WTC11 (cell line): ENCODE measurements around the gene HPS3. TPM values are rescaled to one million over a fixed set of nuclear protein-coding genes. Genes with fewer than 3 reads are reported as not detected.

Experiments
- ATAC-seq: fragments of 200-7000 bp; cut with Tn5 transposase; 2 replicates; pipeline ENCODE4 v1.10.0; 2021; ENCODE audit warnings: mild to moderate bottlenecking, moderate library complexity
- CTCF ChIA-PET: fragments of 300-600 bp; sonication (Branson Sonifier 250); formaldehyde crosslinking; loops from one replicate; lab custom pipeline; 2021; ENCODE audit warnings: antibody characterized with exemption; lab: Charles Lee
- POLR2A ChIA-PET: fragments of 350-600 bp; sonication (Branson Sonifier 250); formaldehyde crosslinking; loops from one replicate; lab custom pipeline; 2021; ENCODE audit warnings: antibody characterized with exemption; lab: Charles Lee
- DNase-seq: peaks from one replicate; pipeline ENCODE4 v3.0.0; 2021; ENCODE audit warnings: low spot score
- H3K27ac Mint-ChIP-seq: 2 replicates; pipeline ENCODE4 v1.8.0; 2021; ENCODE audit warnings: mixed read lengths
- H3K27me3 Mint-ChIP-seq: 2 replicates; pipeline ENCODE4 v1.8.0; 2021; ENCODE audit warnings: low read depth, mild to moderate bottlenecking, moderate library complexity, mixed read lengths
- H3K36me3 Mint-ChIP-seq: 2 replicates; pipeline ENCODE4 v1.8.0; 2021; ENCODE audit warnings: mixed read lengths
- H3K4me1 Mint-ChIP-seq: 2 replicates; pipeline ENCODE4 v1.8.0; 2022; ENCODE audit warnings: mixed read lengths
- H3K4me3 Mint-ChIP-seq: 2 replicates; pipeline ENCODE4 v1.8.0; 2021; ENCODE audit warnings: mild to moderate bottlenecking, moderate library complexity, mixed read lengths
- H3K9me3 Mint-ChIP-seq: 2 replicates; pipeline ENCODE4 v1.8.0; 2021; ENCODE audit warnings: mixed read lengths
- CDX4 ChIP-seq: fragments of 250-450 bp; sonication (Bioruptor Pico); IDR thresholded peaks from 2 replicates; pipeline ENCODE4 v1.9.0; 2021; ENCODE audit warnings: moderate library complexity, mild to moderate bottlenecking, inconsistent platforms, borderline replicate concordance
- CREB1 ChIP-seq: sonication (generic); formaldehyde crosslinking; IDR thresholded peaks from 2 replicates; pipeline ENCODE4 v1.8.0; 2023; ENCODE audit warnings: mild to moderate bottlenecking, missing genetic modification reagents
- ELF4 ChIP-seq: sonication (generic); formaldehyde crosslinking; IDR thresholded peaks from 2 replicates; pipeline ENCODE4 v1.8.1; 2022; ENCODE audit warnings: low read depth, mild to moderate bottlenecking, moderate library complexity, missing genetic modification reagents
- GABPB1 ChIP-seq: sonication (generic); formaldehyde crosslinking; IDR thresholded peaks from 2 replicates; pipeline ENCODE4 v1.8.1; 2023; ENCODE audit warnings: mild to moderate bottlenecking, missing genetic modification reagents
- GRHL2 ChIP-seq: fragments of 250-450 bp; sonication (Bioruptor Pico); IDR thresholded peaks from 2 replicates; pipeline ENCODE4 v1.8.0; 2022; ENCODE audit warnings: mild to moderate bottlenecking, moderate library complexity; ENCODE audit not compliant: insufficient replicate concordance, severe bottlenecking
- GTF2I ChIP-seq: fragments of 250-450 bp; sonication (Bioruptor Pico); conservative IDR thresholded peaks from 2 replicates; pipeline ENCODE4 v1.4.0; 2021; ENCODE audit warnings: mild to moderate bottlenecking
- JUN ChIP-seq: sonication (generic); formaldehyde crosslinking; IDR thresholded peaks from 2 replicates; pipeline ENCODE4 v1.8.0; 2023; ENCODE audit warnings: mild to moderate bottlenecking, missing genetic modification reagents
- NFE2L1 ChIP-seq: sonication (generic); formaldehyde crosslinking; IDR thresholded peaks from 2 replicates; pipeline ENCODE4 v1.8.1; 2023; ENCODE audit warnings: missing genetic modification reagents
- NR2C2 ChIP-seq: sonication (generic); formaldehyde crosslinking; IDR thresholded peaks from 2 replicates; pipeline ENCODE4 v1.8.0; 2022; ENCODE audit warnings: mild to moderate bottlenecking, missing genetic modification reagents
- PREB ChIP-seq: sonication (generic); formaldehyde crosslinking; IDR thresholded peaks from 2 replicates; pipeline ENCODE4 v1.8.1; 2022; ENCODE audit warnings: mild to moderate bottlenecking, missing genetic modification reagents, moderate library complexity, borderline replicate concordance
- SP1 ChIP-seq: sonication (generic); formaldehyde crosslinking; conservative IDR thresholded peaks from 2 replicates; pipeline ENCODE4 v1.8.1; 2022; ENCODE audit warnings: missing genetic modification reagents
- TEAD4 ChIP-seq: sonication (generic); formaldehyde crosslinking; IDR thresholded peaks from 2 replicates; pipeline ENCODE4 v1.8.0; 2022; ENCODE audit warnings: mild to moderate bottlenecking, missing genetic modification reagents
- ZBTB21 ChIP-seq: sonication (generic); formaldehyde crosslinking; IDR thresholded peaks from 2 replicates; pipeline ENCODE4 v1.8.1; 2023; ENCODE audit warnings: mild to moderate bottlenecking, missing genetic modification reagents, borderline replicate concordance
- ZMAT4 ChIP-seq: fragments of 250-450 bp; sonication (Bioruptor Pico); IDR thresholded peaks from 2 replicates; pipeline ENCODE4 v1.9.0; 2021; ENCODE audit warnings: mild to moderate bottlenecking
- ZNF138 ChIP-seq: sonication (generic); formaldehyde crosslinking; conservative IDR thresholded peaks from 2 replicates; pipeline ENCODE4 v1.8.1; 2022; ENCODE audit warnings: mild to moderate bottlenecking, moderate library complexity, missing genetic modification reagents
- ZNF281 ChIP-seq: sonication (generic); formaldehyde crosslinking; IDR thresholded peaks from 2 replicates; pipeline ENCODE4 v1.8.0; 2023; ENCODE audit warnings: mild to moderate bottlenecking, missing genetic modification reagents
- ZSCAN18 ChIP-seq: fragments of 250-450 bp; sonication (Bioruptor Pico); IDR thresholded peaks from 2 replicates; pipeline ENCODE4 v2.1.2; 2022; ENCODE audit warnings: mild to moderate bottlenecking, moderate library complexity
- total RNA-seq: library from RNA; stranded (reverse); gene quantifications from 3 replicates; pipeline ENCODE4 v1.2.3, GENCODE V29; 2021

HPS3 gene
- total RNA-seq, 1 experiment from 2014 or later: 51.3 TPM

- Mint-ChIP-seq H3K4me1 (peaks cover 12% of the 10 kb centered on the region), H3K36me3 (peaks cover 9% of the 10 kb centered on the region)
- peak; percentile 47; the same call in 1 of the 2 replicates for ATAC-seq
- no peak for TF ChIP-seq PREB (CRISPR knock-in tag)
- TF ChIP-seq ZBTB21: no peak
- TF ChIP-seq GABPB1 (CRISPR knock-in tag): no peak
- no peak for TF ChIP-seq SP1 (CRISPR knock-in tag)
- TF ChIP-seq CDX4 (CRISPR knock-in tag): no peak
- no peak for TF ChIP-seq ZSCAN18
- no peak for TF ChIP-seq ZNF281 (CRISPR knock-in tag)
- TF ChIP-seq GRHL2: no peak
- no peak for TF ChIP-seq ZMAT4 (CRISPR knock-in tag)
- TF ChIP-seq NFE2L1: no peak
- TF ChIP-seq TEAD4 (CRISPR knock-in tag): no peak
- no peak for TF ChIP-seq NR2C2 (CRISPR knock-in tag)
- TF ChIP-seq CREB1 (CRISPR knock-in tag): no peak
- TF ChIP-seq, all 79 proteins: peak for 0
- H3K27ac Mint-ChIP-seq: peak overlapping the region; percentile 10; the same call in 1 of the 2 replicates
- ChIA-PET CTCF (interaction anchor here (1.5 kb wide), 1 partner anchor 159 kb away, joined by 8 read pairs; no protein-coding TSS in a partner anchor), POLR2A (no interaction called here)
- H3K27me3 Mint-ChIP-seq: no peaks in the 10 kb centered on the region
- H3K9me3 Mint-ChIP-seq: peaks cover 18% of the 10 kb centered on the region
- no peak overlapping the region for H3K4me3 Mint-ChIP-seq
- no peak for DNase-seq
Observed at GRCh38 chr3:149114458-149114857, 15.0 kb upstream of the HPS3 start.

GRCh38 chr3:149115114-149115513 is 14.3 kb upstream of the HPS3 start:
- no peak for DNase-seq
- Mint-ChIP-seq H3K9me3 (peaks cover 13% of the 10 kb centered on the region), H3K4me3 (no peak overlapping the region), H3K27me3 (no peaks in the 10 kb centered on the region)
- TF ChIP-seq ZNF138 (no peak), PREB (CRISPR knock-in tag) (no peak), ZNF281 (CRISPR knock-in tag) (no peak), JUN (CRISPR knock-in tag) (no peak), ELF4 (CRISPR knock-in tag) (no peak), GTF2I (CRISPR knock-in tag) (no peak)
- TF ChIP-seq, all 79 proteins: peak for 0
- peaks cover 9% of the 10 kb centered on the region for H3K36me3 Mint-ChIP-seq
- POLR2A ChIA-PET: no interaction called here
- no peak overlapping the region for H3K27ac Mint-ChIP-seq
- CTCF ChIA-PET: interaction anchor here (1.5 kb wide), 1 partner anchor 160 kb away, joined by 8 read pairs; no protein-coding TSS in a partner anchor
- ATAC-seq: peak; percentile 16; the same call in 1 of the 2 replicates
- peaks cover 12% of the 10 kb centered on the region for H3K4me1 Mint-ChIP-seq
